ENCODE measurements around the gene FBXW9.

FBXW9 gene

DNA sequence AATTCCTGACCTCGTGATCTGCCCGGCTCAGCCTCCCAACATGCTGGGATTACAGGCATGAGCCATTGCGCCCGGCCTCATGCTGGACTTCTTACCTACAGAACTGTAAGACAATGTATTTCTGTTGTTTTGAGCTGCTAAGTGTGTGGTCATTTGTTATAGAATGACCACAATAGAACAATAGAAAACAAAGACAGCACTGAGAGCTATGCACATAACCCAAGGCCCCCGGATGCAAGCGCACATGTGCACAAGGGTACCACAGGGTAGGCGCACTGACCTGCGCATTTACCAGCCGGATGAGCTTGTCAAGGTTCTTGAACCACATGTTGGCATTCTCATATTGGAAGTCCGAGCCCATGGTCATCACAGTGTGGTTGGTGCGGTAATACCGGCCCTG lies 35.5 kb downstream of the FBXW9 start:
- no peak overlapping the region for H3K4me3 ChIP-seq (ENCODE audit: low read depth, low read length)
- TF ChIP-seq, protein P1, sequence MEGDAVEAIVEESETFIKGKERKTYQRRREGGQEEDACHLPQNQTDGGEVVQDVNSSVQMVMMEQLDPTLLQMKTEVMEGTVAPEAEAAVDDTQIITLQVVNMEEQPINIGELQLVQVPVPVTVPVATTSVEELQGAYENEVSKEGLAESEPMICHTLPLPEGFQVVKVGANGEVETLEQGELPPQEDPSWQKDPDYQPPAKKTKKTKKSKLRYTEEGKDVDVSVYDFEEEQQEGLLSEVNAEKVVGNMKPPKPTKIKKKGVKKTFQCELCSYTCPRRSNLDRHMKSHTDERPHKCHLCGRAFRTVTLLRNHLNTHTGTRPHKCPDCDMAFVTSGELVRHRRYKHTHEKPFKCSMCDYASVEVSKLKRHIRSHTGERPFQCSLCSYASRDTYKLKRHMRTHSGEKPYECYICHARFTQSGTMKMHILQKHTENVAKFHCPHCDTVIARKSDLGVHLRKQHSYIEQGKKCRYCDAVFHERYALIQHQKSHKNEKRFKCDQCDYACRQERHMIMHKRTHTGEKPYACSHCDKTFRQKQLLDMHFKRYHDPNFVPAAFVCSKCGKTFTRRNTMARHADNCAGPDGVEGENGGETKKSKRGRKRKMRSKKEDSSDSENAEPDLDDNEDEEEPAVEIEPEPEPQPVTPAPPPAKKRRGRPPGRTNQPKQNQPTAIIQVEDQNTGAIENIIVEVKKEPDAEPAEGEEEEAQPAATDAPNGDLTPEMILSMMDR (IDR thresholded peaks at IDR 0.05; ENCODE audit: borderline replicate concordance, insufficient read depth, low read depth, low read length): no peak

DNA sequence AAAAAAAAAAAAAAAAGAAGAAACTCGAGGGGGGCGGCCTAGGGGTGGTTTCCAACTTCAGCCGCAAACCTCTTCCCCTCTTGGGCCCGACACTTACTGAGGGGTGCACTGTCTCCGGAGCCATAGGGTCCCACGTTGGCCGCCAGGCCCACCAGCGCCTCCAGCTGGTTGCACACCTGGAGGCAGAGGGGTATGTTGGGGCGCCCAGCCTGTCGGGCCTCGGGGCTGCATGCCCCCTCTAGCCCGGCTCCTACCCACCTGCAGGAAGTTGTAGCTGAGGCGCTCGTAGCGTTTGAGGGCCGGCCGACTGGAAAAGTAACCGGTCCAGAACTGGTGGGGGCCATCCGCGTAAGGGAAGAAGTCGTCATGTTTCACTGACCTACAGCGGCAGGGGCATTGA lies 38.5 kb downstream of the FBXW9 start:
- H3K4me3 ChIP-seq (ENCODE audit: low read depth, low read length): no peak overlapping the region
- TF ChIP-seq, protein P1 (IDR thresholded peaks at IDR 0.05; ENCODE audit: borderline replicate concordance, insufficient read depth, low read depth, low read length): no peak

DNA sequence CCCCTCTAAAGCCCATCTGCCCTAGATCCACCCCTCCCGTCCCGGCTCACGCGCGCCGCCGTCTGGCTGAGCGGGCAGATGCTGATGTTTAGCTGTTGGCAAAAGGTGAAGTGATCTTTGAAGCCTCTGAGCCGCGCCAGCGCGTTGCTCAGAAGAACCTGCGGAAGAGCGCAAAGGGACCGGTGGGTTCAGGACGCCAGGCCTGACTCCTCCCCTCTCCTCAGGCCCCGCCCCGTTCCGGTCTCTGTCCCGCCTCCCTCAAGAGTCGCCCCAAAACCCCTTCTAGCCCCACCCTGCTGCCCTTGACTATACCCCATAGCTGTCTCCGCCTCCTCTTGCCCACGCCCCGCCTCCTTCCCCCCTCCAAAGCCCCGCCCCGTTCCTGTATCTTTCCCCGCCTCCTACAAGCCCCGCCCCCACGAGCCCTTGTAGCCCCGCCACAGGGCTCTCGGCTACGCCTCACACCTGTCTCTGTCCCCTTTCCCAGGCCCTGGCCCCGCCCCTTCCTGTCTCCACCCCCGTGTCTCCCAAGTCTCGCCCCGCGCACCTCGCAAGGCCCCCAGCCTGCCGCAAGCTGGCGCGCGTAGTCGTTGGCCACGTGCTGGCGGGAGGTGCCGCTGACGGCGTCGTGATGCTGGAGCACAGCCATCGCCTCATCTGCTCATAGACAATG lies 39.4 kb downstream of the FBXW9 start:
- H3K4me3 ChIP-seq (ENCODE audit: low read depth, low read length): no peak overlapping the region
- TF ChIP-seq, protein P1 (IDR thresholded peaks at IDR 0.05; ENCODE audit: borderline replicate concordance, insufficient read depth, low read depth, low read length): no peak

DNA sequence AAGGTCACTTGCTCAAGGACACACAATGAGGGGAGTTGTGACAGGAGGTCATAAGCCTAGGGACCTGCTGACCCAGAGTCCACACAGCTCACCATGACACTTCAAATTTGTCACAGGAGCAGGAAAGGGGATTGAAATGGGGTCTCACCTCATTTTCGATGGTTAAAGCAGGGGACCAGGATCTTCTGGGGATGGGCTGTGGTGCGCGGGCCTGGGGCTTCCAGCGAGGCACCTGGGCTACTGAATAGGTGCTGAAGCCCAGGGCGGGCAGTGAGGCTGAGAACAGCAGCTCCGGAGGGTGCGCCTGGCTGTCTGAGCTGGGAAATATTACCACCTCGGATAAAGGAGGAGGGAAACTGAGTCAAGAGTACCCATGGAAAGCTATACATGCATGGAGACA lies 40.9 kb downstream of the FBXW9 start:
- TF ChIP-seq, protein P1 (IDR thresholded peaks at IDR 0.05; ENCODE audit: borderline replicate concordance, insufficient read depth, low read depth, low read length): no peak

DNA sequence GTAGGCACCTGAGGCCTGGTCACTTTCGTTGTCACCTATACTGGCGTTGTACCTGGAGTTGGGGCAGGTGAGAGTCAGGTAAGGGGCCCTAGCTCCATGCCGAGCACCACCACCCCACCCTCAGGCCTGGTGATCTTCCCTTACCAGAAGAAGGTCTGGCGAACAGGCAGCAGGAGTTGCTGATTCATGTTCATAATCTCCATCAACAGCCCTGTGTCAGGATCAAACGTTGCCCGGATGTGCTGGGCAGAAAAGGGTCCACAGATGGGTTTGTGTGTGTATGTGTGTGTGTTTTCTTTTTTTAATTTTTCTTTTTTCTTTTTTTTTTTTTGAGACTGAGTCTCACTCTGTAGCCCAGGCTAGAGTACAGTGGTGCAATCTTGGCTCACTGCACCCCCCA lies 44.2 kb downstream of the FBXW9 start:
- no peak overlapping the region for H3K4me3 ChIP-seq (ENCODE audit: low read depth, low read length)
- TF ChIP-seq, protein P1 (IDR thresholded peaks at IDR 0.05; ENCODE audit: borderline replicate concordance, insufficient read depth, low read depth, low read length): no peak

More for the DNA sequence above, 40.9 kb downstream of the FBXW9 start:
- H3K4me3 ChIP-seq (ENCODE audit: low read depth, low read length): no peak overlapping the region

DNA sequence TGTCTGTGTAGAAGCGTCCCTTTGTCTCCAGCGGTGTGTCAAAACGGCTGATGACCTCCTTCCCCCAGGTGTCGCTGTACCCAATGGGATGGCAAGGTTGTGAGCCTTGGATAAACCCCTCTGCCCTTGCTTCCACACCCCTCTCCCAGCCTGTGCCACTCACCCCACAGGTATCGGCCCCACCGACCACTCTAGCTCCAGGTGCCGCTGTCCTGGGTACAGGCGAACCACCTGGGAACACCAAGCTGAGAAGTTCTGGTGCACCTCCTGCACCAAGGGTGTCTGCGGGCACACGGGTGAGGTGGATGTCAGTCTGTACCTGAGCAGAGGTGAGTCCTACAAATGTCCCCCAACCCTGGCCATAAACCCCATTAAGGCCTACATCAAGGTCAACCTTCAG lies 46.5 kb downstream of the FBXW9 start:
- TF ChIP-seq, protein P1 (IDR thresholded peaks at IDR 0.05; ENCODE audit: borderline replicate concordance, insufficient read depth, low read depth, low read length): no peak

DNA sequence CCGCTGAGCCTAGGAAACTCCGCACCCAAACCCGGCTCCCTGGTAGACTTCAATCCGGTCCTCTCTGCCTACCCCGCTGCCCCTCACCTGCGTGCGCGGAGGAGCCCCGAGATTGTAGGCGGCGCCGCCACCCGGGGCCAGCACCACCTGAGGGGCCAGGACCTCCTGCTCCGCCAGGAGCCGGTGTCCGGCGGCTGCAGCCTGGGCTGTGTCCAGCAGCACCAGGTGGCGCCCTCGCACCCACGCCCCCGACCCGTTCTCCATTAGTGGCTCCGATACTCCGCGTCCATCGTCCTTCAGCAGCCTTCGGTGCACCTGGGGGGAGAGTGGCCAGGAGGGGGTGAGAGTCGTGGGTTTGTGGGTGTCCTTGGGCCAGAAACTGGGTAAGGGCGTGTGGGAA lies 48.3 kb downstream of the FBXW9 start:
- H3K4me3 ChIP-seq (ENCODE audit: low read depth, low read length): no peak overlapping the region
- TF ChIP-seq, protein P1 (IDR thresholded peaks at IDR 0.05; ENCODE audit: borderline replicate concordance, insufficient read depth, low read depth, low read length): no peak

More for the DNA sequence above, 46.5 kb downstream of the FBXW9 start:
- no peak overlapping the region for H3K4me3 ChIP-seq (ENCODE audit: low read depth, low read length)

Measured in GM12875 (cell line).